GM12865 (cell line): ENCODE results near the gene C9orf78.

Source experiments
- DNase-seq: peaks from one replicate; pipeline ENCODE4 v3.0.0; 2010; ENCODE audit warnings: low read depth
- H3K4me3 ChIP-seq: 2 replicates; pipeline ENCODE4 v1.5.1; 2011; ENCODE audit warnings: mild to moderate bottlenecking, low read depth, low read length, control low read depth
- CTCF ChIP-seq: IDR thresholded peaks from 2 replicates; pipeline ENCODE4 v1.5.1; 2011; ENCODE audit warnings: low read length, control low read depth, low read depth, inconsistent platforms; ENCODE audit not compliant: insufficient read depth; ENCODE audit errors: missing control alignments

Gene C9orf78

GRCh38 chr9:129866394-129867135, 31.5 kb upstream of the C9orf78 start:
- no peak for DNase-seq
- TF ChIP-seq CTCF, result no peak
- H3K4me3 ChIP-seq, result no peak overlapping the region

GRCh38 chr9:129865668-129866320, 30.7 kb upstream of the C9orf78 start:
- no peak for TF ChIP-seq CTCF
- no peak for DNase-seq
- H3K4me3 ChIP-seq, result no peak overlapping the region

GRCh38 chr9:129864991-129865647, 30.0 kb upstream of the C9orf78 start:
- no peak for TF ChIP-seq CTCF
- H3K4me3 ChIP-seq, result no peak overlapping the region
- no peak for DNase-seq

- no peak for TF ChIP-seq CTCF
- no peak overlapping the region for H3K4me3 ChIP-seq
- no peak for DNase-seq
Measured at GRCh38 chr9:129863059-129863690, 28.1 kb upstream of the C9orf78 start.

GRCh38 chr9:129861447-129861827, 26.4 kb upstream of the C9orf78 start:
- H3K4me3 ChIP-seq, result no peak overlapping the region
- no peak for TF ChIP-seq CTCF
- no peak for DNase-seq

- no peak for DNase-seq
- no peak overlapping the region for H3K4me3 ChIP-seq
- TF ChIP-seq CTCF, result no peak
Measured at GRCh38 chr9:129860653-129861446, 25.8 kb upstream of the C9orf78 start.
